HG03066 (cell line): Measurements from ENCODE around the gene NUDT2.
A peak's percentile ranks its signal among the peaks of the same experiment; 100 is the strongest.
"Not testable (repeated sequence)": the region's sequence is repeated elsewhere in the genome, so short reads cannot be mapped to it uniquely, and the experiment has no call there.

Source experiments
- ATAC-seq: cut with Tn5 transposase; IDR thresholded peaks from one replicate; pipeline ENCODE4 v1.9.1; 2021; ENCODE audit warnings: low read depth; ENCODE audit not compliant: unreplicated experiment

NUDT2 gene

GRCh38 chr9:34328987-34329832, at the start of gene NUDT2, which contains the start of gene KIF24:
NUDT2 (plus strand) TSS chr9:34329569; CDS start chr9:34339040, 9,471 bp downstream.
KIF24 (minus strand) TSS chr9:34329268; CDS start chr9:34311346, 17,922 bp downstream.
- ATAC-seq, result peak; percentile 94

GRCh38 chr9:34282096-34282495, 47.3 kb upstream of the NUDT2 start:
- no peak for ATAC-seq

GRCh38 chr9:34289159-34289558, 40.2 kb upstream of the NUDT2 start:
- no peak for ATAC-seq

- no peak for ATAC-seq
Observed at GRCh38 chr9:34291023-34291422, 38.3 kb upstream of the NUDT2 start.

GRCh38 chr9:34291423-34291822, 37.9 kb upstream of the NUDT2 start:
- ATAC-seq, result no peak

GRCh38 chr9:34292552-34292951, 36.8 kb upstream of the NUDT2 start:
- no peak for ATAC-seq

GRCh38 chr9:34301064-34301463, 28.3 kb upstream of the NUDT2 start:
- not testable (repeated sequence) for ATAC-seq

- not testable (repeated sequence) for ATAC-seq
Observed at GRCh38 chr9:34308316-34308715, 21.1 kb upstream of the NUDT2 start.

GRCh38 chr9:34310215-34310614, 19.2 kb upstream of the NUDT2 start:
- ATAC-seq, result no peak

GRCh38 chr9:34311499-34312185, 17.7 kb upstream of the NUDT2 start:
- ATAC-seq, result no peak

- ATAC-seq, result no peak
Observed at GRCh38 chr9:34317436-34317835, 11.9 kb upstream of the NUDT2 start.

- no peak for ATAC-seq
Observed at GRCh38 chr9:34318163-34318790, 11.1 kb upstream of the NUDT2 start.

- ATAC-seq, result no peak
Observed at GRCh38 chr9:34321451-34321850, 7.9 kb upstream of the NUDT2 start.

- no peak for ATAC-seq
Observed at GRCh38 chr9:34322899-34323591, 6.3 kb upstream of the NUDT2 start.

GRCh38 chr9:34326690-34327089, 2.7 kb upstream of the NUDT2 start:
- no peak for ATAC-seq

- peak; percentile 4 for ATAC-seq
Observed at GRCh38 chr9:34328500-34328986, 826 bp upstream of the NUDT2 start.

- ATAC-seq, result no peak
Observed at GRCh38 chr9:34331196-34331595, 1.8 kb downstream of the NUDT2 start.

- no peak for ATAC-seq
Observed at GRCh38 chr9:34332076-34332964, 3.0 kb downstream of the NUDT2 start.

- ATAC-seq, result no peak
Observed at GRCh38 chr9:34333836-34334235, 4.5 kb downstream of the NUDT2 start.
